HG03066 (cell line): ENCODE data around the gene TBC1D7.

ENCODE experiments used
- ATAC-seq: cut with Tn5 transposase; IDR thresholded peaks from one replicate; pipeline ENCODE4 v1.9.1; 2021; ENCODE audit warnings: low read depth; ENCODE audit not compliant: unreplicated experiment

Gene TBC1D7

DNA sequence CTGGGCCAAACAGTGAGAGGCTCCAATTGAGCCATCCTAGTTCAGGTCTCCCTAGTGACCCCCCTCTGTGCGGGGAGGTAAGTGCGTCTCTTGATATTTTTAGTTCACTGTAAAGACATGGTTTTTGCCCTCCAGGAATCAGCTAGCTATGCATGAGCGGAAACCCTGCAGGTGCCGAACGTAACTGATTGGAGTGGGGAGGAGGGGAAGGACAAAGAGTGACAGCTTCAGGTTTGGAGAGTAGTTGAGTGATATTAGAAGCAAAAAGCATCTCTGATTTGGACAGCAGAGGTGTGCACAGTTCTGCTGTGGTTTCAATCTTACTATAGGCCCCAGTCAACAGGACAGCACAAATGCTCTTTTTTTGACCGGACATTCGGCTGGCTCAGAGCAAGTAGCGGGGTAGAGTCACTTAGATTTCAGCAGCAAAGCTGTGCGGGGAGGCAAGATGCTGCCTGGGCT is 31.8 kb downstream of the TBC1D7 start:
- ATAC-seq: no peak

GRCh38 chr6:13295576-13295975 is 32.8 kb downstream of the TBC1D7 start:
- ATAC-seq: no peak

- no peak for ATAC-seq
Observed at GRCh38 chr6:13294499-13295069, 33.8 kb downstream of the TBC1D7 start.

GRCh38 chr6:13292774-13293173 is 35.6 kb downstream of the TBC1D7 start:
- no peak for ATAC-seq

DNA sequence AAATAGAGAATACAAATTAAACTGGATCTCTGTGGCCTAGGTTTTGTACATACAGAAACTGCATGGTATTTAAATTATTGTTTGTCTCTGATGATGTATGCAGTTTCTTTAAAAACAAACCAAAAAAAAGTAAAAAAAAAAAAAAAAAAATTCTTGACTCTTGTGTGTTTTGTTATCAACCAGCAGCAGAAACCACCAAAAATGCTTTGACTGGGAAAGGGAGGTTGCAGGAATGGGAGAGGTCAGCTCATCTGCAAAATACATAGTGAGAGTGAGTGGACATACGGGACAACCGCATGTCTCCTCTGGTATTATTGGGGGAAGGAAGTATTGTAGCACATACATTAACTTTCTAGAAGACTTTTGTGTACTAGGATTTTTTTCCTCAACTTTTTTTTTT is 38.0 kb downstream of the TBC1D7 start:
- no peak for ATAC-seq

DNA sequence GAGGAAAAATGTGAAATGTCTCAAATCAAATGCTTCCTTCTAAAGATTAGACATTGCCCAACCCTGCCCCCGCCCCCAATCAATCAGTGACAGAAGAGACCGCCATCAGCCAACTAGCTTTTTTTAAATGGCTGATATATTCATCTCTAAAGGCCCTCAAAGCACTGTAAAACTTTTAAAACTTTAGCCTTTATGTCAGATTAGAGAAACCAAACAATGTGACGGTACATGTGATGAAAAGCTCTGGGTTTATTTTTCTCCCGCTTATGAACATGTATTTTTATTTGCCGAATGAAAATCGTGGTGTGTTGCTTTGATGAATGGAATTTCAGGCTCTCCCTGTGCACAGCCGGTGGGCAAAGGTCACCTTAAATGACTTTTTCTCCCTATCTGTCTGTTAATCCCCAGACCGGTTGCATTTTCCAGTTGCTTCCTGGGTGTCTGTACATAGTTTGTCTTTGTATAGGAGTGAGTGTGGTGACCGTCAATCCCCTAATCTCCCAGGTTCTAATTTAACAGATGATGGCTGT is 38.5 kb downstream of the TBC1D7 start:
- no peak for ATAC-seq

GRCh38 chr6:13288969-13289391 is 39.4 kb downstream of the TBC1D7 start:
- no peak for ATAC-seq

DNA sequence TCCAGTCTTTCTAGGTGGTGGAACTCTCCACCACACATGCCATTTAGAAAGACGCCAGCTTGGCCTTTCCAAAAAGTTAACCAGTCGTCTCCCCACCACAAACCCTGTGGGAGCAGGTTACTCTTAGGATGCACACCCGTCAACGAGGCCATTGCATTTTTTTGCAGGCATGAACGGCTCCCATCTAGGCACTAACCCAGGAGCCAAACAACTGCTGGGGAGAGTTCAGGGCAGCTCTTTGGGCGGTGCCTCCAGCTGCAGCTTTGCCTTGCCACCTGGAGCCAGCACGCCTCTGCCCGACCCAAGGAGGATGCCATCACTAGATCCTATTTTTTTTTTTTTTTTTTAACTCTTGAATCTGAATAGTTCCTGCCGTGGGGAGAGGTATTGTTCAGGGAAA is 39.9 kb downstream of the TBC1D7 start:
- ATAC-seq: no peak

- no peak for ATAC-seq
Observed at GRCh38 chr6:13287104-13287503, 41.2 kb downstream of the TBC1D7 start.

DNA sequence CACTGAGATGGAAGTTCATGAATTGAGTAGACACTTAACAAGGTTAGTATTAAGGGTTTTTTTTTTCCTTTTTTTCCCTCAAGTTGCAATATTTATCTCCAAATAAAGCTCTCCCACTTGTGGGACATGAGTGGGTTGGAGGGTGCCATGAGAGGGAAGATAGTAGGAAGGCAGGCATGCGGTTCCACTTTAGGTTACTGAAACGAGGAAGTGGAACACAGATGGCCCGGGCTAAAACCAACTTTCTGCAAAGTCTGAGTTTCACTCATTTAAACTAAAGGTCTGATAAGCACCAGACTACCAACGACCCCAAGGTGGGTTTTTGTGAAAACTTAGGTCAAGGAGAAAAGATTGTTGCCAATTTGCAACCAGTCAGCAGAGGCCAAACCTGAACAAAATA is 42.2 kb downstream of the TBC1D7 start:
- ATAC-seq: no peak

DNA sequence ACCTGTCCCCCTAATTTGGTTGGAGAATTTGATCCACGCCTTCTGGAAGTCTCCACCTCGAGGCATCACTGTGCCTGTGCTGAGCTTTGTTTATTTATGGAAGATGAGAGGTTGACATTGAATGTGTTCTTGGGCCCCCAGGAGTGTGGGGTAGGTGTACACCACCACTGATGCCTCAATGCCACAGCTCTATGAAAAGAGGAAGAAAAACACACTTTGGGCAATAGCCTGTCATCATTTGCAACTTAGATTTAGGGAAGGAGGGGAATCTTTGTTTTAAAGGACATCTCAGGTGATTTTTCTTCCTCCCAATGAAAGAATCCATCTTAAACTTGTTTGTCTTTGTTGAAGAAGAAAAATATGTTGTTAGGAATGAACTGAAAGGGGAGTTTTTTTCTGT is 42.6 kb downstream of the TBC1D7 start:
- ATAC-seq: no peak

GRCh38 chr6:13284646-13285045 is 43.7 kb downstream of the TBC1D7 start:
- no peak for ATAC-seq

GRCh38 chr6:13283331-13283730 is 45.0 kb downstream of the TBC1D7 start:
- ATAC-seq: no peak

- ATAC-seq: no peak
Observed at GRCh38 chr6:13282393-13283069, 45.8 kb downstream of the TBC1D7 start.

GRCh38 chr6:13281686-13282085 is 46.7 kb downstream of the TBC1D7 start:
- ATAC-seq: no peak

- ATAC-seq: no peak
Observed at GRCh38 chr6:13280254-13280653, 48.1 kb downstream of the TBC1D7 start.

DNA sequence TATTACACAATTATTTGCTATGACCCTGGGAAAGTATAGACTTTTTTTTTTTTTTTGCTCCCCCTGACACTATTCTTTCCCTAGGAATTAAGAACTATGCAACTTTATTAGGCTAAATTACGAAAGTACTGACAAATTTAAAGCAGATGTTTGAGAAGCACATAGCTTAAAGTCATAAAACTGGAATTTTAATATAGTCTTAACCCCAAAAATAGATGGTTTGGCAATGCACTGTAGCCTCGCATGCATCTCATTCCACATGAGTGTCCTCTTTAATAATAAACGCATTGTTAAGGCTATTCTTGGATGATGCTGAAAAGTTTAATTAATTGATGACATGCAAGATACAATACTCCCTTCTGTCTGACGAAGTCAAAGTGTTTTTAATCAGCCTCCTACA is 49.3 kb downstream of the TBC1D7 start:
- ATAC-seq: no peak

- no peak for ATAC-seq
Observed at GRCh38 chr6:13278164-13278563, 50.2 kb downstream of the TBC1D7 start.

DNA sequence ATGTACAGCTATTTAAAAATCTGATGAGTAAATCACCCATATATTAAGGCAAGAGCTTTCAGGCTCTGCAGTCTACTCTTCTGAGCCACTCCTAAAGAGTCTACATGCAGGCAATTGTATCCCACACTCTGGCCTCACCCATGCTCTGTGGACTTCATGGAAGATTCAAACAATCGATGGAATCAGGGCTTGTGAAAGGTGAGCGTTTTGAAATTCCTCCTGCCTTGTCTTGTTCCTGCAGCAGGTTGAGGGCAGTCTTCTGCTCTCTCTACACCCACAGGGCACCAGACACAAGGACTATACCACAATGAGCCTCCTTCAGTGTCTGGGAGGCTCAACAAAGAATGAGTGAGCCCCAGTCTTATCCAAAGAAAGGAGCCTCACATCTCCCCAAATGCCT is 51.1 kb downstream of the TBC1D7 start:
- ATAC-seq: no peak

DNA sequence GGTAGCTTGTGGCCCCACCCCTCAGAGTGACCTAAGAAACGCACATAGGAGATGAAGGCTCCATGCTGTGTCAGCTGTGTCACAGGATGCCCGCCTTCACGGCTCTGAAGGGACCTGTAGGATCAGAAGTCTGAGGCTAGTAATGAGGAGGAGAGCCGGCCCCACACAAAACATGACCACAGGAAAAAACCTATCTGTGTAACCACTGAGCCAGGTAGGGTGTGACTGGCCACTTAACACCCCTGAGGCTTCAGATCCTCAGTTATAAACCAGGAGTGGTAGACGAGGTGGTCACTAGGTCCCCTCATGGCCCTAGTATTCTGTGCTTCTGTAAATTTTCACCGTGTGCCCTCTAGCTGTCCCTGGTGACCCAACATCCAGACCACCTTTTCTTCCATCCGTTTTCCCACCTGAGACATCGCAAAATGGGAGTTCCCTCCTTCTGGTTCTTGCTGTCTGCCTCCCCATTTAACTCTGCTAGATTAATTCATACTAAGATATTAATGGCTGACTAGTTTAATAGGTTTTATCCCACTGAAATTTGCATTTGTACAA is 52.8 kb downstream of the TBC1D7 start:
- ATAC-seq: no peak

DNA sequence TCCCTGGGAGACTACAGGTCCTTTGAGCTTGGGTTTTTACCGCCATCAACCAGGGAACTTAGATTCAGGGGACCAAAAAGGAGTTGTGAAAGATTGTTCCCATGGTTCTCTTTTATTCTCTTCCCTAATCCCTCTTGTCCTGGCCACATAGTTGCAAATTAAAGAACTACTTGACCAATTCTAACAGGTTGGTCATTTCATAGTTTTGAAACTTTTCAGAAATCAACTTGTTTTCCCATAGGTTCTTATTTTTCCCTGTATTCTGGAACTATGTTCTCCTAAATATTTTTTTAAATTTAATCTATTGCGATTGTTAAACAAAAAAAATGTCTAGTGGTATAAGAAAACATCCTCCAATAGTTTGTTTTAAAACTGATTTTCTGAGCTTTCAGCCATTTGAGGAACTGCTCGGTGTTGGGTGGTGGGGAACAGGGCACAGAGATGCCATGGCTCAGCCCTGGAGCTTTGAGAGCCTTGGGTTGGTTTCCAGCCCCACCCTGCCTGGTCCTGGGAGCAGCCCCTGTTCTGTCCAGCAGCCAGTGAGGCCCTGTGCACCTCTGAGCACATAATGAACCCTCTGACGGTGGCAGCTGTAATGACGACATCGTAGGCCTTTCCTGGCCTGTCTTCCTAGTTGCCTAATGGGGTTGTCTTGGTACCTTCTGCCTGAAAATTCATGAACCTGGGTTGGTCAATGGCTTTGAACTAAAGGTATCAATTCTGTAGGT is 53.5 kb downstream of the TBC1D7 start:
- ATAC-seq: no peak
